GM12872 (cell line): ENCODE data around the gene ATXN1.

Source experiments
- CTCF ChIP-seq: IDR thresholded peaks from 3 replicates; pipeline ENCODE4 v1.5.1; 2011; ENCODE audit warnings: low read depth, mild to moderate bottlenecking, low read length, moderate library complexity; ENCODE audit not compliant: insufficient read depth

The ATXN1 gene

GRCh38 chr6:16751251-16751946, 9.9 kb downstream of the ATXN1 start:
- no peak for TF ChIP-seq CTCF

GRCh38 chr6:16750566-16750965, 10.7 kb downstream of the ATXN1 start:
- TF ChIP-seq CTCF, result no peak

GRCh38 chr6:16749516-16750485, 11.5 kb downstream of the ATXN1 start:
- no peak for TF ChIP-seq CTCF

GRCh38 chr6:16748025-16748319, 13.3 kb downstream of the ATXN1 start:
- TF ChIP-seq CTCF, result no peak

GRCh38 chr6:16747232-16748024, 13.8 kb downstream of the ATXN1 start:
- no peak for TF ChIP-seq CTCF

- no peak for TF ChIP-seq CTCF
These were observed 14.4 kb downstream of the ATXN1 start for GRCh38 chr6:16746812-16747211.

GRCh38 chr6:16746401-16746800, 14.9 kb downstream of the ATXN1 start:
- TF ChIP-seq CTCF, result no peak
